Activated CD8-positive, alpha-beta memory T cell treated with anti-CD3 and anti-CD28 coated beads for 48 hours (primary cell): Measurements from ENCODE around the gene ASB1.

ENCODE experiments used
- DNase-seq, 3 experiments: peaks; one replicate each; pipeline ENCODE4 v3.0.0-alpha.2; 2020; ENCODE audit warnings: low read depth in 2 of 3, low spot score in 2 of 3

Gene ASB1

GRCh38 chr2:238464389-238464788 lies 37.7 kb downstream of the ASB1 start:
- DNase-seq: no peak

- DNase-seq: no peak
Observed at GRCh38 chr2:238465487-238466242, 38.9 kb downstream of the ASB1 start.

GRCh38 chr2:238466243-238466756 lies 39.6 kb downstream of the ASB1 start:
- no peak for DNase-seq

GRCh38 chr2:238467062-238467461 lies 40.3 kb downstream of the ASB1 start:
- no peak for DNase-seq

- no peak for DNase-seq
Observed at GRCh38 chr2:238467792-238468191, 41.1 kb downstream of the ASB1 start.

- DNase-seq: no peak
Observed at GRCh38 chr2:238469155-238469554, 42.4 kb downstream of the ASB1 start.

GRCh38 chr2:238473014-238473413 lies 46.3 kb downstream of the ASB1 start:
- DNase-seq: no peak

GRCh38 chr2:238473523-238473922 lies 46.8 kb downstream of the ASB1 start:
- DNase-seq: no peak

- no peak for DNase-seq
Observed at GRCh38 chr2:238475034-238475433, 48.3 kb downstream of the ASB1 start.

- no peak for DNase-seq
Observed at GRCh38 chr2:238475566-238475965, 48.8 kb downstream of the ASB1 start.

- DNase-seq: no peak
Observed at GRCh38 chr2:238476258-238476657, 49.5 kb downstream of the ASB1 start.

GRCh38 chr2:238478216-238478615 lies 51.5 kb downstream of the ASB1 start:
- no peak for DNase-seq

- DNase-seq: no peak
Observed at GRCh38 chr2:238479847-238480246, 53.1 kb downstream of the ASB1 start.

GRCh38 chr2:238483021-238483420 lies 56.3 kb downstream of the ASB1 start:
- DNase-seq: no peak

GRCh38 chr2:238483656-238484055 lies 56.9 kb downstream of the ASB1 start:
- no peak for DNase-seq

GRCh38 chr2:238484522-238485452 lies 58.1 kb downstream of the ASB1 start:
- no peak for DNase-seq

GRCh38 chr2:238486123-238486848 lies 59.6 kb downstream of the ASB1 start:
- no peak for DNase-seq

GRCh38 chr2:238487134-238487533 lies 60.4 kb downstream of the ASB1 start:
- DNase-seq: no peak

GRCh38 chr2:238487652-238488346 lies 61.1 kb downstream of the ASB1 start:
- DNase-seq: no peak

- DNase-seq: no peak
Observed at GRCh38 chr2:238488347-238488826, 61.7 kb downstream of the ASB1 start.

- no peak for DNase-seq
Observed at GRCh38 chr2:238489431-238489830, 62.7 kb downstream of the ASB1 start.
